ENCODE data around the gene RTN4IP1. TPM values are rescaled to one million over a fixed set of nuclear protein-coding genes. Genes with fewer than 3 reads are reported as not detected.

The RTN4IP1 gene
- polyA plus RNA-seq, 1 of the 3 experiments (the other 2 are of a cell fraction): 4.3 TPM

GRCh38 chr6:106586815-106587415 is 42.4 kb downstream of the RTN4IP1 start (continued):
- no peak for TF ChIP-seq USF1 (IDR thresholded peaks at IDR 0.05; ENCODE audit: borderline replicate concordance, low read depth)
- no peak for TF ChIP-seq FOXM1 (IDR thresholded peaks at IDR 0.05; ENCODE audit: low read depth)
- TF ChIP-seq ZBTB33 (IDR thresholded peaks at IDR 0.05; ENCODE audit: borderline replicate concordance, low read depth): no peak

- H3F3A ChIP-seq (replicated peaks; ENCODE audit: insufficient read depth): no peaks in the 10 kb centered on the region
- H3K4me1 ChIP-seq (ENCODE audit: control insufficient read depth in 1 of 2, insufficient read depth in 2 of 2, low read depth in 1 of 2, low read length in 1 of 2): no peaks in the 10 kb centered on the region
- no peak overlapping the region for H3K4me3 ChIP-seq (ENCODE audit: low read depth in 2 of 2, low read length in 1 of 2)
- WGBS (ENCODE audit: low lambda C conversion rate): 100% methylated on average over 1 of the region's 1 CpG
- no peaks in the 10 kb centered on the region for H4K20me1 ChIP-seq (ENCODE audit: insufficient read depth)
- ChIA-PET POLR2A (no interaction called here), CTCF (interaction anchor here (2.0 kb wide), 1 partner anchor 15 kb away, joined by 8 read pairs; no protein-coding TSS in a partner anchor)
- no peak for DNase-seq
- peaks cover 0 to 15% of the 10 kb centered on the region in 2 experiments for H3K36me3 ChIP-seq (replicated peaks in 1 of 2; ENCODE audit: control insufficient read depth in 1 of 2, insufficient read depth in 2 of 2, low read length in 1 of 2)
- H2AFZ ChIP-seq (ENCODE audit: low read depth): no peak overlapping the region
- H3K9ac ChIP-seq: no peak overlapping the region
- no peak overlapping the region for H3K4me2 ChIP-seq
- H3K79me2 ChIP-seq (ENCODE audit: insufficient read depth): no peaks in the 10 kb centered on the region
- no peaks in the 10 kb centered on the region for H3K27me3 ChIP-seq (ENCODE audit: insufficient read depth)
- H3K9me2 ChIP-seq: no peaks in the 10 kb centered on the region
- TF ChIP-seq REST (IDR thresholded peaks at IDR 0.05; ENCODE audit: low read depth, low read length): no peak
- no peak for TF ChIP-seq RFX5 (IDR thresholded peaks at IDR 0.05; ENCODE audit: low read length)
- no peak for TF ChIP-seq SMC3 (IDR thresholded peaks at IDR 0.05; ENCODE audit: low read depth, low read length)
- no peak for TF ChIP-seq FOSL2 (IDR thresholded peaks at IDR 0.05; ENCODE audit: borderline replicate concordance, low read depth)
- TF ChIP-seq RAD21 (IDR thresholded peaks at IDR 0.05; ENCODE audit: low read length): no peak
- no peaks in the 10 kb centered on the region for H3K9me3 ChIP-seq
- no peak overlapping the region for H3K27ac ChIP-seq (ENCODE audit: low read depth in 2 of 2, low read length in 1 of 2)
Observed at GRCh38 chr6:106581468-106581867, 47.8 kb downstream of the RTN4IP1 start.

All from SK-N-SH (cell line).